Measurements from ENCODE around the gene PNKD.

PNKD gene

GRCh38 chr2:218319813-218320365, 49.6 kb downstream of the PNKD start:
- Histone ChIP-seq H4K20me1 (ENCODE audit: insufficient read depth, low read length) (no peaks in the 10 kb centered on the region), H3K9ac (ENCODE audit: low read length) (no peak overlapping the region), H2AFZ (ENCODE audit: low read length) (no peak overlapping the region), H3K36me3 (ENCODE audit: insufficient read depth, low read length) (no peaks in the 10 kb centered on the region), H3K4me2 (ENCODE audit: low read length) (no peak overlapping the region), H3F3A (ENCODE audit: insufficient read depth, low read length) (no peaks in the 10 kb centered on the region; the same call in 1 of the 2 replicates), H3K4me1 (ENCODE audit: insufficient read depth, low read length, severe bottlenecking) (peaks cover 22% of the 10 kb centered on the region), H3K4me3 (ENCODE audit: low read depth, low read length, poor library complexity, severe bottlenecking) (no peak overlapping the region), H3K79me2 (ENCODE audit: insufficient read depth, low read length) (no peaks in the 10 kb centered on the region), H3K27ac (ENCODE audit: low read depth, low read length, poor library complexity, severe bottlenecking) (no peak overlapping the region), H3K9me3 (ENCODE audit: low read length) (no peaks in the 10 kb centered on the region), H3K9me2 (ENCODE audit: low read depth, low read length) (no peaks in the 10 kb centered on the region), H3K27me3 (ENCODE audit: insufficient read depth, low read length) (peaks cover 5% of the 10 kb centered on the region; the same call in 1 of the 2 replicates)
- TF ChIP-seq CTCF (IDR thresholded peaks at IDR 0.05; ENCODE audit: low read length) (no peak), EZH2 (IDR thresholded peaks at IDR 0.05; ENCODE audit: borderline replicate concordance, low read length) (no peak)

GRCh38 chr2:218320704-218321336, 50.5 kb downstream of the PNKD start:
- Histone ChIP-seq H3K9me2 (ENCODE audit: low read depth, low read length) (no peaks in the 10 kb centered on the region), H3K27ac (ENCODE audit: low read depth, low read length, poor library complexity, severe bottlenecking) (no peak overlapping the region), H3K36me3 (ENCODE audit: insufficient read depth, low read length) (no peaks in the 10 kb centered on the region), H3K79me2 (ENCODE audit: insufficient read depth, low read length) (no peaks in the 10 kb centered on the region), H3K27me3 (ENCODE audit: insufficient read depth, low read length) (peaks cover 5% of the 10 kb centered on the region; the same call in 1 of the 2 replicates), H3K4me1 (ENCODE audit: insufficient read depth, low read length, severe bottlenecking) (peaks cover 22% of the 10 kb centered on the region), H3K4me2 (ENCODE audit: low read length) (no peak overlapping the region), H4K20me1 (ENCODE audit: insufficient read depth, low read length) (no peaks in the 10 kb centered on the region), H3F3A (ENCODE audit: insufficient read depth, low read length) (no peaks in the 10 kb centered on the region; the same call in 1 of the 2 replicates), H2AFZ (ENCODE audit: low read length) (no peak overlapping the region), H3K9ac (ENCODE audit: low read length) (no peak overlapping the region), H3K9me3 (ENCODE audit: low read length) (no peaks in the 10 kb centered on the region), H3K4me3 (ENCODE audit: low read depth, low read length, poor library complexity, severe bottlenecking) (no peak overlapping the region)
- TF ChIP-seq CTCF (IDR thresholded peaks at IDR 0.05; ENCODE audit: low read length): no peak
- TF ChIP-seq EZH2 (IDR thresholded peaks at IDR 0.05; ENCODE audit: borderline replicate concordance, low read length): no peak

DNA sequence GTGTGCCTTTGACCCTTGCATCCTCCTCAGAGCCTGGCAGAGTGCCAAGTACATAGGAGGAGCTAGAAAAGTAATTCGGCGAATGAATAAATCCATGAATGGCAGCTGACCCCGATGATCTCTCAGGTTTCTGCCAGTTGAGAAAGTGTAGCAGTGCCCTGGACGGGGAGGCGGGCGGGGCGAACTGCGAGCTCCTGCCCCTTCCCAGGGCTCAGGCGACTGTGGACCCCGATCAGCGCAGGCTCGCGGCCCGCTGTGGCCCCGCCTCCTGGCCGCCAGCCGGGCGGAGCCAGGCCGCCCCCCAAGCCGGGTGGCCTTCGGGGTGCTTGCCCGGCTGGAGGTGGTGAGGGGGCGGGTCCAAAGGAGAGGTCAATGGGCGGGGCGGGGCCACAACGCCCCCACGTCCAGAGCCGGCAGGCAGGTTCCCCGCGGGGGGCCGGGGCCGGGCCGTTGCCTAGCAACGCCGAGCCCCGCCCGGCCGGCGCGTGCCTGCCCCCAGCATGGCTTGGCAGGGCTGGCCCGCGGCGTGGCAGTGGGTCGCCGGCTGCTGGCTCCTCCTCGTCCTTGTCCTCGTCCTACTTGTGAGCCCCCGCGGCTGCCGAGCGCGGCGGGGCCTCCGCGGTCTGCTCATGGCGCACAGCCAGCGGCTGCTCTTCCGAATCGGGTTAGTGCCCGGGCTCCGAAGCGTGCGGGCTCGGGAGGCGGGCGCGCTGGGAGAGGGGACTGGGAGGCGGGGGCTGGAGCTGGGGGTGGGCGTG, 52.6 kb downstream of the PNKD start:
- no peak for TF ChIP-seq CTCF (IDR thresholded peaks at IDR 0.05; ENCODE audit: low read length)
- TF ChIP-seq EZH2 (IDR thresholded peaks at IDR 0.05; ENCODE audit: borderline replicate concordance, low read length): no peak
- Histone ChIP-seq H3K27me3 (ENCODE audit: insufficient read depth, low read length) (peaks cover 5% of the 10 kb centered on the region; the same call in 1 of the 2 replicates), H3K9ac (ENCODE audit: low read length) (peak overlapping the region; percentile 21; the same call in 1 of the 2 replicates), H3K9me3 (ENCODE audit: low read length) (no peaks in the 10 kb centered on the region), H3K4me3 (ENCODE audit: low read depth, low read length, poor library complexity, severe bottlenecking) (peak overlapping the region; percentile 64), H2AFZ (ENCODE audit: low read length) (no peak overlapping the region), H3K36me3 (ENCODE audit: insufficient read depth, low read length) (no peaks in the 10 kb centered on the region), H4K20me1 (ENCODE audit: insufficient read depth, low read length) (no peaks in the 10 kb centered on the region), H3K27ac (ENCODE audit: low read depth, low read length, poor library complexity, severe bottlenecking) (no peak overlapping the region), H3K79me2 (ENCODE audit: insufficient read depth, low read length) (no peaks in the 10 kb centered on the region), H3K4me2 (ENCODE audit: low read length) (peak overlapping the region; percentile 70), H3F3A (ENCODE audit: insufficient read depth, low read length) (no peaks in the 10 kb centered on the region; the same call in 1 of the 2 replicates), H3K9me2 (ENCODE audit: low read depth, low read length) (no peaks in the 10 kb centered on the region), H3K4me1 (ENCODE audit: insufficient read depth, low read length, severe bottlenecking) (peaks cover 22% of the 10 kb centered on the region)
